HepG2 (cell line): ENCODE data around the gene SPRED2. TPM values are rescaled to one million over a fixed set of nuclear protein-coding genes. Genes with fewer than 3 reads are reported as not detected.

Experiments
- ATAC-seq: fragments of 200-7000 bp; cut with Tn5 transposase; 3 replicates; pipeline ENCODE4 v1.9.1; 2020; ENCODE audit warnings: mild to moderate bottlenecking, moderate library complexity
- BruUV-seq: library from RNA; stranded (reverse); fragments of 400-500 nt; replicated peaks from 2 replicates; lab custom pipeline; 2021; lab: Mats Ljungman, UMichigan
- CTCF ChIA-PET: fragments of 300-600 bp; formaldehyde crosslinking; extraction: SDS; loops from one replicate; lab custom pipeline; 2021; ENCODE audit warnings: low total read pairs, inconsistent platforms, low intra/inter-chr PET ratio; lab: Yijun Ruan, JAX
- POLR2A ChIA-PET: fragments of 350-600 bp; sonication (Branson Sonifier 250); formaldehyde crosslinking; loops from one replicate; lab custom pipeline; 2020; ENCODE audit warnings: antibody characterized with exemption, inconsistent platforms; lab: Yijun Ruan, JAX
- DNase-seq: peaks from one replicate; pipeline ENCODE4 v3.0.0-alpha.2; 2015; ENCODE audit warnings: low spot score
- FAIRE-seq: peaks from 3 replicates; lab custom pipeline; 2011; peaks lifted over from hg19 to GRCh38; lab: Jason Lieb, UNC
- H2AFZ ChIP-seq: one replicate; pipeline ENCODE4 v1.6.1; 2011; ENCODE audit warnings: low read length, inconsistent platforms
- H3K27ac ChIP-seq: fragments of 300-600 bp; 3 replicates; pipeline ENCODE4 v1.8.0; 2011; ENCODE audit warnings: mixed run types, mild to moderate bottlenecking, mixed read lengths, low read length, inconsistent platforms; ENCODE audit not compliant: insufficient read depth; ENCODE audit errors: extremely low read length
- H3K27me3 ChIP-seq, 2 experiments: fragments of 200-600 bp in 1 of 2; 2 replicates in 1 of 2; 3 replicates in 1 of 2; pipeline versions ENCODE4 v1.6.0 to v1.8.0; 2011; ENCODE audit warnings: low read length in 2 of 2, mild to moderate bottlenecking in 2 of 2, moderate library complexity in 2 of 2, inconsistent platforms in 1 of 2; ENCODE audit not compliant: insufficient read depth in 2 of 2, control insufficient read depth in 1 of 2
- H3K36me3 ChIP-seq, 2 experiments: fragments of 200-600 bp in 1 of 2; replicated peaks in 1 of 2; 2 replicates in 1 of 2; 3 replicates in 1 of 2; pipeline versions ENCODE4 v1.5.1 to v1.8.0; 2011; ENCODE audit warnings: low read length in 2 of 2, inconsistent platforms in 1 of 2; ENCODE audit not compliant: insufficient read depth in 2 of 2, control insufficient read depth in 1 of 2
- H3K4me1 ChIP-seq: 2 replicates; pipeline ENCODE4 v1.5.1; 2012; ENCODE audit warnings: low read length, inconsistent platforms; ENCODE audit not compliant: insufficient read depth
- H3K4me2 ChIP-seq: 2 replicates; pipeline ENCODE4 v1.6.0; 2011; ENCODE audit warnings: low read depth, low read length, inconsistent platforms
- H3K4me3 ChIP-seq, 3 experiments: fragments of 200-600 bp in 1 of 3; sonication (generic), shearing (Covaris generic) in 1 of 3; replicated peaks in 1 of 3; 2 replicates each; pipeline ENCODE4 v1.5.1; 2011 to 2016; ENCODE audit warnings: low read length in 3 of 3, inconsistent platforms in 2 of 3, low read depth in 2 of 3, mild to moderate bottlenecking in 2 of 3, control low read depth in 1 of 3, mixed read lengths in 1 of 3; ENCODE audit not compliant: insufficient read depth in 1 of 3
- H3K79me2 ChIP-seq: one replicate; pipeline ENCODE4 v1.6.1; 2011; ENCODE audit warnings: low read length, inconsistent platforms; ENCODE audit not compliant: insufficient read depth
- H3K9ac ChIP-seq: 2 replicates; pipeline ENCODE4 v1.6.0; 2011; ENCODE audit warnings: mild to moderate bottlenecking, low read depth, low read length, inconsistent platforms; ENCODE audit not compliant: insufficient read depth
- H3K9me3 ChIP-seq: 2 replicates; pipeline ENCODE4 v1.5.1; 2012; ENCODE audit warnings: mild to moderate bottlenecking, low read length
- H4K20me1 ChIP-seq: 2 replicates; pipeline ENCODE4 v1.6.0; 2011; ENCODE audit warnings: inconsistent platforms, mild to moderate bottlenecking, low read length, moderate library complexity; ENCODE audit not compliant: insufficient read depth
- AHR ChIP-seq: IDR thresholded peaks from 2 replicates; pipeline ENCODE4 v1.6.1; 2018; ENCODE audit warnings: missing genetic modification reagents, missing compliant biosample characterization
- RBFOX2 ChIP-seq: fragments of 200-400 bp; formaldehyde crosslinking; IDR thresholded peaks from 2 replicates; pipeline ENCODE4 v1.6.1; 2017; ENCODE audit warnings: low read depth, mild to moderate bottlenecking, low read length
- STAG1 ChIP-seq: sonication (generic); formaldehyde crosslinking; IDR thresholded peaks from 2 replicates; pipeline ENCODE4 v1.4.0; 2020; ENCODE audit warnings: missing genetic modification reagents
- ZNF589 ChIP-seq: sonication (generic); formaldehyde crosslinking; conservative IDR thresholded peaks from 2 replicates; pipeline ENCODE4 v1.8.0; 2022; ENCODE audit warnings: mild to moderate bottlenecking, moderate library complexity, missing genetic modification reagents
- WGBS: methylation state at CpG from one replicate; pipeline ENCODE4 v1.1.6; 2017; ENCODE audit warnings: low lambda C conversion rate; 5-methylcytosine and 5-hydroxymethylcytosine counted together
- in situ Hi-C: cut with HindIII; loops from 2 replicates; pipeline ENCODE4 v1.10.0; 2017; ENCODE audit warnings: low pct_unique_long_range_greater_than_20kb; ENCODE audit not compliant: extremely low pct_ligation_motif_present
- intact Hi-C: fragments of 100-400 bp; cut with micrococcal nuclease; formaldehyde crosslinking; loops from one replicate; pipeline ENCODE4 v1.10.0; 2022; ENCODE audit not compliant: unreplicated experiment
- polyA plus RNA-seq, 8 experiments: library from polyadenylated mRNA; depleted of rRNA in 3 of 8; stranded (reverse) in 7 of 8; unstranded in 1 of 8; fragments of >200 nt; fragmentation: Illumina TruSeq in 4 of 8; extraction: Trizol in 4 of 8; gene quantifications; 2 replicates each; pipeline versions ENCODE4 v1.2.1 to v1.2.3, GENCODE V29; 2011 to 2016; ENCODE audit warnings: low read depth in 4 of 8, missing spikeins in 1 of 8, mixed read lengths in 1 of 8; ENCODE audit not compliant: insufficient read depth in 1 of 8
- total RNA-seq, 5 experiments: library from RNA; depleted of rRNA; stranded (reverse); fragments of >200 nt; fragmentation: Illumina TruSeq; extraction: Trizol; gene quantifications; 2 replicates each; pipeline ENCODE4 v1.2.3, GENCODE V29; 2016; ENCODE audit warnings: low read depth in 1 of 5
- TF ChIP-seq, protein P1 (sequence below): sonication (generic); formaldehyde crosslinking; IDR thresholded peaks from 2 replicates; pipeline ENCODE4 v1.4.0; 2020; ENCODE audit warnings: mild to moderate bottlenecking, missing genetic modification reagents
- TF ChIP-seq, protein P2 (sequence below): sonication (generic); formaldehyde crosslinking; IDR thresholded peaks from 2 replicates; pipeline ENCODE4 v1.5.1; 2020; ENCODE audit warnings: missing genetic modification reagents, mild to moderate bottlenecking, borderline replicate concordance
- TF ChIP-seq, protein P3 (sequence below): sonication (generic); formaldehyde crosslinking; IDR thresholded peaks from 2 replicates; pipeline ENCODE4 v1.5.0; 2020; ENCODE audit warnings: mild to moderate bottlenecking, missing genetic modification reagents, borderline replicate concordance
- TF ChIP-seq, protein P4 (sequence below): IDR thresholded peaks from 2 replicates; pipeline ENCODE4 v1.6.1; 2018; ENCODE audit warnings: missing genetic modification reagents, mild to moderate bottlenecking, missing compliant biosample characterization

Gene SPRED2
- total and polyA plus RNA-seq, 2 of the 13 experiments (the other 11 are each of a cell fraction or from before 2014, with no cell fraction given), result 13.0 to 37.0 TPM

GRCh38 chr2:65369980-65370379, 62.4 kb downstream of the SPRED2 start:
- no peak overlapping the region; a peak in 1 of 6 replicates for H3K4me3 ChIP-seq
- peaks cover 100% of the 10 kb centered on the region for H3K4me1 ChIP-seq
- no peak for ATAC-seq
- peaks cover 12% of the 10 kb centered on the region; the same call in 1 of the 2 replicates for H4K20me1 ChIP-seq
- in situ Hi-C loops (no loop called here), intact Hi-C loops (loop anchor here (5.0 kb wide), 1 partner anchor 68 kb away; no protein-coding TSS in a partner anchor)
- CTCF ChIA-PET, result no interaction called here
- DNase-seq, result no peak
- 0 out of 5 replicates have a peak, but pooled peaks cover 0 to 6% of the 10 kb centered on the region in 2 experiments for H3K36me3 ChIP-seq
- peak overlapping the region; percentile 67 for H3K27ac ChIP-seq
- no peak overlapping the region for H3K9ac ChIP-seq
- no peaks in the 10 kb centered on the region for H3K27me3 ChIP-seq
- no peaks in the 10 kb centered on the region for H3K9me3 ChIP-seq
- H3K4me2 ChIP-seq, result peak overlapping the region; percentile 43; the same call in 1 of the 2 replicates
- no TSS peak for BruUV-seq
- peaks cover 95% of the 10 kb centered on the region for H3K79me2 ChIP-seq
- 96% methylated on average over 4 of the region's 4 CpGs for WGBS
- FAIRE-seq, result no peak
- POLR2A ChIA-PET, result interaction anchor here (1.0 to 1.6 kb wide), 5 partner anchors 9 to 69 kb away, joined by 3 to 11 read pairs (median 3); partner anchors contain the start of gene SPRED2
- H2AFZ ChIP-seq, result no peak overlapping the region
- no peak for TF ChIP-seq AHR (CRISPR knock-in tag)
- TF ChIP-seq, protein P1, sequence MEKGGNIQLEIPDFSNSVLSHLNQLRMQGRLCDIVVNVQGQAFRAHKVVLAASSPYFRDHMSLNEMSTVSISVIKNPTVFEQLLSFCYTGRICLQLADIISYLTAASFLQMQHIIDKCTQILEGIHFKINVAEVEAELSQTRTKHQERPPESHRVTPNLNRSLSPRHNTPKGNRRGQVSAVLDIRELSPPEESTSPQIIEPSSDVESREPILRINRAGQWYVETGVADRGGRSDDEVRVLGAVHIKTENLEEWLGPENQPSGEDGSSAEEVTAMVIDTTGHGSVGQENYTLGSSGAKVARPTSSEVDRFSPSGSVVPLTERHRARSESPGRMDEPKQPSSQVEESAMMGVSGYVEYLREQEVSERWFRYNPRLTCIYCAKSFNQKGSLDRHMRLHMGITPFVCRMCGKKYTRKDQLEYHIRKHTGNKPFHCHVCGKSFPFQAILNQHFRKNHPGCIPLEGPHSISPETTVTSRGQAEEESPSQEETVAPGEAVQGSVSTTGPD, result no peak
- no peak for TF ChIP-seq RBFOX2
- TF ChIP-seq, protein P2, sequence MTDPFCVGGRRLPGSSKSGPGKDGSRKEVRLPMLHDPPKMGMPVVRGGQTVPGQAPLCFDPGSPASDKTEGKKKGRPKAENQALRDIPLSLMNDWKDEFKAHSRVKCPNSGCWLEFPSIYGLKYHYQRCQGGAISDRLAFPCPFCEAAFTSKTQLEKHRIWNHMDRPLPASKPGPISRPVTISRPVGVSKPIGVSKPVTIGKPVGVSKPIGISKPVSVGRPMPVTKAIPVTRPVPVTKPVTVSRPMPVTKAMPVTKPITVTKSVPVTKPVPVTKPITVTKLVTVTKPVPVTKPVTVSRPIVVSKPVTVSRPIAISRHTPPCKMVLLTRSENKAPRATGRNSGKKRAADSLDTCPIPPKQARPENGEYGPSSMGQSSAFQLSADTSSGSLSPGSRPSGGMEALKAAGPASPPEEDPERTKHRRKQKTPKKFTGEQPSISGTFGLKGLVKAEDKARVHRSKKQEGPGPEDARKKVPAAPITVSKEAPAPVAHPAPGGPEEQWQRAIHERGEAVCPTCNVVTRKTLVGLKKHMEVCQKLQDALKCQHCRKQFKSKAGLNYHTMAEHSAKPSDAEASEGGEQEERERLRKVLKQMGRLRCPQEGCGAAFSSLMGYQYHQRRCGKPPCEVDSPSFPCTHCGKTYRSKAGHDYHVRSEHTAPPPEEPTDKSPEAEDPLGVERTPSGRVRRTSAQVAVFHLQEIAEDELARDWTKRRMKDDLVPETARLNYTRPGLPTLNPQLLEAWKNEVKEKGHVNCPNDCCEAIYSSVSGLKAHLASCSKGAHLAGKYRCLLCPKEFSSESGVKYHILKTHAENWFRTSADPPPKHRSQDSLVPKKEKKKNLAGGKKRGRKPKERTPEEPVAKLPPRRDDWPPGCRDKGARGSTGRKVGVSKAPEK (CRISPR knock-in tag), result no peak
- TF ChIP-seq, protein P3, sequence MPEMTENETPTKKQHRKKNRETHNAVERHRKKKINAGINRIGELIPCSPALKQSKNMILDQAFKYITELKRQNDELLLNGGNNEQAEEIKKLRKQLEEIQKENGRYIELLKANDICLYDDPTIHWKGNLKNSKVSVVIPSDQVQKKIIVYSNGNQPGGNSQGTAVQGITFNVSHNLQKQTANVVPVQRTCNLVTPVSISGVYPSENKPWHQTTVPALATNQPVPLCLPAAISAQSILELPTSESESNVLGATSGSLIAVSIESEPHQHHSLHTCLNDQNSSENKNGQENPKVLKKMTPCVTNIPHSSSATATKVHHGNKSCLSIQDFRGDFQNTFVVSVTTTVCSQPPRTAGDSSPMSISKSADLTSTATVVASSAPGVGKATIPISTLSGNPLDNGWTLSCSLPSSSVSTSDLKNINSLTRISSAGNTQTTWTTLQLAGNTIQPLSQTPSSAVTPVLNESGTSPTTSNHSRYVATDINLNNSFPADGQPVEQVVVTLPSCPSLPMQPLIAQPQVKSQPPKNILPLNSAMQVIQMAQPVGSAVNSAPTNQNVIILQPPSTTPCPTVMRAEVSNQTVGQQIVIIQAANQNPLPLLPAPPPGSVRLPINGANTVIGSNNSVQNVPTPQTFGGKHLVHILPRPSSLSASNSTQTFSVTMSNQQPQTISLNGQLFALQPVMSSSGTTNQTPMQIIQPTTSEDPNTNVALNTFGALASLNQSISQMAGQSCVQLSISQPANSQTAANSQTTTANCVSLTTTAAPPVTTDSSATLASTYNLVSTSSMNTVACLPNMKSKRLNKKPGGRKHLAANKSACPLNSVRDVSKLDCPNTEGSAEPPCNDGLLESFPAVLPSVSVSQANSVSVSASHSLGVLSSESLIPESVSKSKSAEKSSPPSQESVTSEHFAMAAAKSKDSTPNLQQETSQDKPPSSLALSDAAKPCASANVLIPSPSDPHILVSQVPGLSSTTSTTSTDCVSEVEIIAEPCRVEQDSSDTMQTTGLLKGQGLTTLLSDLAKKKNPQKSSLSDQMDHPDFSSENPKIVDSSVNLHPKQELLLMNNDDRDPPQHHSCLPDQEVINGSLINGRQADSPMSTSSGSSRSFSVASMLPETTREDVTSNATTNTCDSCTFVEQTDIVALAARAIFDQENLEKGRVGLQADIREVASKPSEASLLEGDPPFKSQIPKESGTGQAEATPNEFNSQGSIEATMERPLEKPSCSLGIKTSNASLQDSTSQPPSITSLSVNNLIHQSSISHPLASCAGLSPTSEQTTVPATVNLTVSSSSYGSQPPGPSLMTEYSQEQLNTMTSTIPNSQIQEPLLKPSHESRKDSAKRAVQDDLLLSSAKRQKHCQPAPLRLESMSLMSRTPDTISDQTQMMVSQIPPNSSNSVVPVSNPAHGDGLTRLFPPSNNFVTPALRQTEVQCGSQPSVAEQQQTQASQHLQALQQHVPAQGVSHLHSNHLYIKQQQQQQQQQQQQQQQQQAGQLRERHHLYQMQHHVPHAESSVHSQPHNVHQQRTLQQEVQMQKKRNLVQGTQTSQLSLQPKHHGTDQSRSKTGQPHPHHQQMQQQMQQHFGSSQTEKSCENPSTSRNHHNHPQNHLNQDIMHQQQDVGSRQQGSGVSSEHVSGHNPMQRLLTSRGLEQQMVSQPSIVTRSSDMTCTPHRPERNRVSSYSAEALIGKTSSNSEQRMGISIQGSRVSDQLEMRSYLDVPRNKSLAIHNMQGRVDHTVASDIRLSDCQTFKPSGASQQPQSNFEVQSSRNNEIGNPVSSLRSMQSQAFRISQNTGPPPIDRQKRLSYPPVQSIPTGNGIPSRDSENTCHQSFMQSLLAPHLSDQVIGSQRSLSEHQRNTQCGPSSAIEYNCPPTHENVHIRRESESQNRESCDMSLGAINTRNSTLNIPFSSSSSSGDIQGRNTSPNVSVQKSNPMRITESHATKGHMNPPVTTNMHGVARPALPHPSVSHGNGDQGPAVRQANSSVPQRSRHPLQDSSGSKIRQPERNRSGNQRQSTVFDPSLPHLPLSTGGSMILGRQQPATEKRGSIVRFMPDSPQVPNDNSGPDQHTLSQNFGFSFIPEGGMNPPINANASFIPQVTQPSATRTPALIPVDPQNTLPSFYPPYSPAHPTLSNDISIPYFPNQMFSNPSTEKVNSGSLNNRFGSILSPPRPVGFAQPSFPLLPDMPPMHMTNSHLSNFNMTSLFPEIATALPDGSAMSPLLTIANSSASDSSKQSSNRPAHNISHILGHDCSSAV (CRISPR knock-in tag), result no peak
- TF ChIP-seq, protein P4, sequence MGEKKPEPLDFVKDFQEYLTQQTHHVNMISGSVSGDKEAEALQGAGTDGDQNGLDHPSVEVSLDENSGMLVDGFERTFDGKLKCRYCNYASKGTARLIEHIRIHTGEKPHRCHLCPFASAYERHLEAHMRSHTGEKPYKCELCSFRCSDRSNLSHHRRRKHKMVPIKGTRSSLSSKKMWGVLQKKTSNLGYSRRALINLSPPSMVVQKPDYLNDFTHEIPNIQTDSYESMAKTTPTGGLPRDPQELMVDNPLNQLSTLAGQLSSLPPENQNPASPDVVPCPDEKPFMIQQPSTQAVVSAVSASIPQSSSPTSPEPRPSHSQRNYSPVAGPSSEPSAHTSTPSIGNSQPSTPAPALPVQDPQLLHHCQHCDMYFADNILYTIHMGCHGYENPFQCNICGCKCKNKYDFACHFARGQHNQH (CRISPR knock-in tag), result no peak
- TF ChIP-seq ZNF589, result no peak
- no peak for TF ChIP-seq STAG1 (CRISPR knock-in tag)
